H1 (cell line): ENCODE data around the gene DAPK1. TPM values are rescaled to one million over a fixed set of nuclear protein-coding genes. Genes with fewer than 3 reads are reported as not detected.

Experiments
- CTCF ChIA-PET: fragments of 300-600 bp; sonication (Branson Sonifier 250); formaldehyde crosslinking; loops from one replicate; lab custom pipeline; 2021; ENCODE audit not compliant: partially characterized antibody; lab: Charles Lee
- POLR2A ChIA-PET: fragments of 300-600 bp; sonication (Branson Sonifier 250); formaldehyde crosslinking; loops from one replicate; lab custom pipeline; 2021; ENCODE audit warnings: inconsistent platforms; ENCODE audit not compliant: partially characterized antibody; lab: Charles Lee
- DNase-seq, 2 experiments: peaks; one replicate each; pipeline versions ENCODE4 v3.0.0 to v3.0.0-alpha.2; 2010 to 2022; ENCODE audit warnings: low spot score in 2 of 2, low read depth in 1 of 2, mixed read lengths in 1 of 2
- FAIRE-seq: peaks from 2 replicates; lab custom pipeline; 2011; peaks lifted over from hg19 to GRCh38; lab: Jason Lieb, UNC
- H2AFZ ChIP-seq: 2 replicates; pipeline ENCODE4 v1.8.1; 2012; ENCODE audit warnings: low read length, inconsistent platforms
- H2AK5ac ChIP-seq: 2 replicates; pipeline ENCODE4 v1.6.1; 2013; ENCODE audit warnings: low read depth, low read length
- H2BK120ac ChIP-seq: replicated peaks from 2 replicates; pipeline ENCODE3; 2013; ENCODE audit warnings: low read depth, low read length, inconsistent platforms
- H2BK12ac ChIP-seq: 2 replicates; pipeline ENCODE4 v1.6.1; 2013; ENCODE audit warnings: low read depth, low read length
- H2BK15ac ChIP-seq: 2 replicates; pipeline ENCODE4 v1.6.1; 2013; ENCODE audit warnings: low read length
- H2BK20ac ChIP-seq: 2 replicates; pipeline ENCODE4 v1.6.1; 2013; ENCODE audit warnings: low read length
- H2BK5ac ChIP-seq: 2 replicates; pipeline ENCODE4 v1.6.1; 2013; ENCODE audit warnings: low read depth, low read length
- H3K14ac ChIP-seq: 2 replicates; pipeline ENCODE4 v1.6.1; 2013; ENCODE audit warnings: inconsistent platforms; ENCODE audit not compliant: insufficient read length
- H3K18ac ChIP-seq: 2 replicates; pipeline ENCODE4 v1.6.1; 2013; ENCODE audit warnings: low read length; ENCODE audit errors: extremely low read depth
- H3K23ac ChIP-seq: 2 replicates; pipeline ENCODE4 v1.6.1; 2013; ENCODE audit warnings: inconsistent platforms; ENCODE audit not compliant: insufficient read length
- H3K23me2 ChIP-seq: 2 replicates; pipeline ENCODE4 v1.6.1; 2013; ENCODE audit warnings: low read depth, low read length
- H3K27ac ChIP-seq: 2 replicates; pipeline ENCODE4 v1.6.1; 2011; ENCODE audit warnings: low read depth, low read length, inconsistent platforms
- H3K27me3 ChIP-seq, 4 experiments: replicated peaks in 1 of 4; 1 replicate in 1 of 4; 2 replicates in 3 of 4; pipeline versions ENCODE4 v1.6.1 to v1.8.1; 2011 to 2013; ENCODE audit warnings: low read length in 3 of 4, mild to moderate bottlenecking in 3 of 4, inconsistent platforms in 2 of 4, mixed read lengths in 2 of 4, moderate library complexity in 1 of 4; ENCODE audit not compliant: control insufficient read depth in 3 of 4, insufficient read depth in 3 of 4; ENCODE audit errors: extremely low read depth in 1 of 4
- H3K36me3 ChIP-seq, 4 experiments: 2 replicates each; pipeline versions ENCODE4 v1.6.1 to v1.8.1; 2011 to 2013; ENCODE audit warnings: mild to moderate bottlenecking in 4 of 4, low read length in 3 of 4, moderate library complexity in 2 of 4, control low read depth in 1 of 4, inconsistent platforms in 1 of 4; ENCODE audit not compliant: insufficient read depth in 4 of 4, control insufficient read depth in 2 of 4
- H3K4ac ChIP-seq: replicated peaks from 2 replicates; pipeline ENCODE3; 2013; ENCODE audit warnings: low read length, low read depth, mixed read lengths, inconsistent platforms; ENCODE audit not compliant: insufficient read length
- H3K4me1 ChIP-seq, 4 experiments: replicated peaks in 1 of 4; 1 replicate in 1 of 4; 2 replicates in 3 of 4; pipeline versions ENCODE4 v1.6.1 to v1.8.1; 2011 to 2013; ENCODE audit warnings: low read length in 3 of 4, inconsistent platforms in 2 of 4, mixed read lengths in 1 of 4; ENCODE audit not compliant: insufficient read depth in 4 of 4, control insufficient read depth in 3 of 4
- H3K4me2 ChIP-seq, 2 experiments: 2 replicates each; pipeline versions ENCODE4 v1.6.1 to v1.8.1; 2011 to 2013; ENCODE audit warnings: low read depth in 2 of 2, low read length in 2 of 2, control low read depth in 1 of 2, inconsistent platforms in 1 of 2, mild to moderate bottlenecking in 1 of 2; ENCODE audit not compliant: insufficient read depth in 1 of 2
- H3K4me3 ChIP-seq, 4 experiments: fragments of 200-600, 300-600 bp in 1 of 4; sonication (generic), shearing (Covaris generic), sonication (Bioruptor Twin) in 1 of 4; 2 replicates each; pipeline versions ENCODE4 v1.5.1 to v1.8.1; 2011 to 2016; ENCODE audit warnings: low read length in 4 of 4, low read depth in 3 of 4, control low read depth in 2 of 4, inconsistent platforms in 2 of 4, mild to moderate bottlenecking in 2 of 4, mixed read lengths in 1 of 4, moderate library complexity in 1 of 4; ENCODE audit not compliant: insufficient read depth in 2 of 4; ENCODE audit errors: extremely low read depth in 1 of 4
- H3K56ac ChIP-seq: replicated peaks from 2 replicates; pipeline ENCODE3; 2013; ENCODE audit warnings: low read depth, mild to moderate bottlenecking, mixed read lengths, low read length, inconsistent platforms; ENCODE audit not compliant: insufficient read length
- H3K79me1 ChIP-seq: 2 replicates; pipeline ENCODE4 v1.6.1; 2013; ENCODE audit warnings: low read depth, low read length, control low read depth
- H3K79me2 ChIP-seq, 2 experiments: 2 replicates each; pipeline versions ENCODE4 v1.6.1 to v1.8.1; 2012 to 2013; ENCODE audit warnings: low read length in 2 of 2, mild to moderate bottlenecking in 2 of 2, inconsistent platforms in 1 of 2; ENCODE audit not compliant: insufficient read depth in 2 of 2, control insufficient read depth in 1 of 2
- H3K9ac ChIP-seq, 4 experiments: replicated peaks in 1 of 4; 1 replicate in 1 of 4; 2 replicates in 3 of 4; pipeline versions ENCODE4 v1.6.1 to v1.8.1; 2011 to 2013; ENCODE audit warnings: low read depth in 3 of 4, low read length in 3 of 4, control low read depth in 2 of 4, mild to moderate bottlenecking in 2 of 4, moderate library complexity in 2 of 4, inconsistent platforms in 1 of 4; ENCODE audit errors: extremely low read depth in 1 of 4
- H3K9me3 ChIP-seq, 2 experiments: 2 replicates each; pipeline versions ENCODE4 v1.6.1 to v1.8.1; 2012 to 2013; ENCODE audit warnings: mild to moderate bottlenecking in 2 of 2, moderate library complexity in 2 of 2, control low read depth in 1 of 2, inconsistent platforms in 1 of 2, low read depth in 1 of 2, low read length in 1 of 2, mixed read lengths in 1 of 2; ENCODE audit not compliant: insufficient read depth in 2 of 2
- H4K20me1 ChIP-seq, 2 experiments: replicated peaks in 1 of 2; 2 replicates each; pipeline versions ENCODE3 to v1.8.1; 2011 to 2013; ENCODE audit warnings: inconsistent platforms in 2 of 2, low read length in 2 of 2, mild to moderate bottlenecking in 1 of 2; ENCODE audit not compliant: insufficient read depth in 2 of 2, control insufficient read depth in 1 of 2
- H4K5ac ChIP-seq: 2 replicates; pipeline ENCODE4 v1.6.1; 2013; ENCODE audit warnings: low read length, low read depth, mixed read lengths, inconsistent platforms; ENCODE audit not compliant: insufficient read length
- H4K8ac ChIP-seq: 2 replicates; pipeline ENCODE4 v1.8.0; 2013; ENCODE audit warnings: mild to moderate bottlenecking, moderate library complexity, low read length, inconsistent platforms; ENCODE audit not compliant: insufficient read depth; ENCODE audit errors: extremely low read depth
- H4K91ac ChIP-seq: replicated peaks from 2 replicates; pipeline ENCODE3; 2013; ENCODE audit warnings: low read length, mixed read lengths, inconsistent platforms; ENCODE audit not compliant: insufficient read length
- ATF3 ChIP-seq: IDR thresholded peaks from 2 replicates; pipeline ENCODE4 v1.6.1; 2011; ENCODE audit warnings: low read depth, mild to moderate bottlenecking, low read length; ENCODE audit not compliant: insufficient read depth
- EP300 ChIP-seq, 2 experiments: IDR thresholded peaks; 1 replicate in 1 of 2; 2 replicates in 1 of 2; pipeline ENCODE4 v1.6.1; 2011 to 2012; ENCODE audit warnings: low read depth in 2 of 2, low read length in 2 of 2, mild to moderate bottlenecking in 2 of 2, borderline replicate concordance in 1 of 2, inconsistent platforms in 1 of 2, moderate library complexity in 1 of 2
- HDAC2 ChIP-seq, 2 experiments: fragments of 300-600 bp in 1 of 2; sonication (generic) in 1 of 2; IDR thresholded peaks; 2 replicates each; pipeline ENCODE4 v1.6.1; 2011 to 2012; ENCODE audit warnings: low read depth in 2 of 2, low read length in 2 of 2, mild to moderate bottlenecking in 2 of 2, moderate library complexity in 2 of 2, borderline replicate concordance in 1 of 2, inconsistent platforms in 1 of 2
- KDM4A ChIP-seq: IDR thresholded peaks from one replicate; pipeline ENCODE4 v1.7.1; 2012; ENCODE audit warnings: low read depth, mild to moderate bottlenecking, moderate library complexity, low read length, inconsistent platforms; ENCODE audit not compliant: severe bottlenecking
- RXRA ChIP-seq: IDR thresholded peaks from 2 replicates; pipeline ENCODE4 v1.6.1; 2011; ENCODE audit warnings: low read depth, mild to moderate bottlenecking, low read length, moderate library complexity; ENCODE audit not compliant: insufficient read depth
- SP1 ChIP-seq: IDR thresholded peaks from 2 replicates; pipeline ENCODE4 v1.6.1; 2011; ENCODE audit warnings: low read depth, low read length
- SP4 ChIP-seq: IDR thresholded peaks from 2 replicates; pipeline ENCODE4 v1.6.1; 2012; ENCODE audit warnings: low read length, inconsistent platforms
- WGBS, 2 experiments: shearing (Covaris generic) in 1 of 2; methylation state at CpG; one replicate each; pipeline versions ENCODE4 v1.1.6 to v1.1.7; 2013 to 2015; ENCODE audit warnings: low lambda C conversion rate in 2 of 2, mixed read lengths in 2 of 2, inconsistent platforms in 1 of 2, low coverage in 1 of 2, missing lambda C conversion rate in 1 of 2; ENCODE audit not compliant: insufficient replicate concordance in 2 of 2, insufficient coverage in 1 of 2, insufficient read length in 1 of 2; ENCODE audit errors: extremely low coverage in 1 of 2, missing lambda C conversion rate in 1 of 2; 5-methylcytosine and 5-hydroxymethylcytosine counted together
- polyA plus RNA-seq, 7 experiments: library from polyadenylated mRNA; depleted of rRNA in 3 of 7; stranded (reverse) in 5 of 7; unstranded in 2 of 7; fragments of >200 nt in 5 of 7; fragments of 200-250 nt in 2 of 7; gene quantifications; 1 replicate in 5 of 7; 2 replicates in 1 of 7; 4 replicates in 1 of 7; pipeline versions ENCODE4 v1.2.1 to v1.2.3, GENCODE V29; 2011 to 2013; ENCODE audit warnings: missing spikeins in 2 of 7, mixed read lengths in 2 of 7
- total RNA-seq: library from RNA; stranded (reverse); fragmentation: NEBNext Ultra II Directional; extraction: Animal tissue kit (Norgen Biotek cat#: 25700); gene quantifications from 2 replicates; pipeline ENCODE4 v1.2.1, GENCODE V29; 2021
- TF ChIP-seq, protein P1 (sequence below): IDR thresholded peaks from 2 replicates; pipeline ENCODE4 v1.6.1; 2012; ENCODE audit warnings: low read length, inconsistent platforms

Gene DAPK1
- total and polyA plus RNA-seq, 2 of the 8 experiments (the other 6 are each of a cell fraction or from before 2014, with no cell fraction given): 62.4 to 131 TPM

DNA sequence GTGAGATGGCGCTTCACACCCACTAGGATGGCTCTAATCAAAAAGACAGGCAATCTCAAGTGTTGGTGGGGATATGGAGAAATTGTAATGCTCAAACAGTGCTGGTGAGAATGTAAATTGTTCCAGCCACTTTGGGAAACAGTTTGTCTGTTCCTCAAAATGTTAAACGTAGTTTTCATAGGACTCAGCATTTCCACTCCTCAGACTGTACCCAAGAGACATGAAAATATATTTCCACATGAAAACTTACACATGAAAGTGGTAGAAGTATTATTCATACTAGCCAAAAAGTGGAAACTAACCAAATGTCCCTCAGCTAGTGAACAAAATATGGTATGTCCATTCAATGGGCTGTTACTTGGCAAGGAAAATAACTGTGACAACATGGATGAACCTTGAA is 120.6 kb downstream of the DAPK1 start:
- H3K9me3 ChIP-seq: no peaks in the 10 kb centered on the region
- peaks cover 0 to 37% of the 10 kb centered on the region in 2 experiments; a peak in 2 of 4 replicates for H3K79me2 ChIP-seq
- H3K56ac ChIP-seq: no peak overlapping the region
- no peak overlapping the region for H3K27ac ChIP-seq
- H3K23me2 ChIP-seq: no peaks in the 10 kb centered on the region
- ChIA-PET POLR2A (no interaction called here), CTCF (no interaction called here)
- FAIRE-seq (no peak), DNase-seq (no peak)
- TF ChIP-seq HDAC2 (IDR thresholded peaks at IDR 0.05; ENCODE audit: borderline replicate concordance in 1 of 2, low read depth in 2 of 2, low read length in 2 of 2) (no peak), SP4 (no peak), KDM4A (no peak), ATF3 (no peak), RXRA (no peak), SP1 (no peak), EP300 (IDR thresholded peaks at IDR 0.05; ENCODE audit: borderline replicate concordance in 1 of 2, low read depth in 2 of 2, low read length in 2 of 2) (no peak)
- TF ChIP-seq, protein P1, sequence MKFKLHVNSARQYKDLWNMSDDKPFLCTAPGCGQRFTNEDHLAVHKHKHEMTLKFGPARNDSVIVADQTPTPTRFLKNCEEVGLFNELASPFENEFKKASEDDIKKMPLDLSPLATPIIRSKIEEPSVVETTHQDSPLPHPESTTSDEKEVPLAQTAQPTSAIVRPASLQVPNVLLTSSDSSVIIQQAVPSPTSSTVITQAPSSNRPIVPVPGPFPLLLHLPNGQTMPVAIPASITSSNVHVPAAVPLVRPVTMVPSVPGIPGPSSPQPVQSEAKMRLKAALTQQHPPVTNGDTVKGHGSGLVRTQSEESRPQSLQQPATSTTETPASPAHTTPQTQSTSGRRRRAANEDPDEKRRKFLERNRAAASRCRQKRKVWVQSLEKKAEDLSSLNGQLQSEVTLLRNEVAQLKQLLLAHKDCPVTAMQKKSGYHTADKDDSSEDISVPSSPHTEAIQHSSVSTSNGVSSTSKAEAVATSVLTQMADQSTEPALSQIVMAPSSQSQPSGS: no peak
- H3K4ac ChIP-seq: no peak overlapping the region
- H3K4me2 ChIP-seq: no peak overlapping the region
- no peak overlapping the region for H2BK12ac ChIP-seq
- no peak overlapping the region for H2AK5ac ChIP-seq
- no peak overlapping the region for H2BK20ac ChIP-seq
- WGBS, 2 experiments: 89% methylated on average over 2 of the region's 2 CpGs; no CpG with 5 or more reads in 1 of the 2 experiments
- H3K18ac ChIP-seq: no peak overlapping the region
- no peak overlapping the region for H4K5ac ChIP-seq
- no peak overlapping the region for H3K14ac ChIP-seq
- H4K8ac ChIP-seq: no peak overlapping the region
- H4K20me1 ChIP-seq: peaks cover 0 to 8% of the 10 kb centered on the region in 2 experiments
- no peak overlapping the region for H2BK120ac ChIP-seq
- peaks cover 0 to 24% (median 12%) of the 10 kb centered on the region in 4 experiments; a peak in 5 of 8 replicates for H3K36me3 ChIP-seq
- H3K79me1 ChIP-seq: peaks cover 12% of the 10 kb centered on the region
- H3K4me3 ChIP-seq: no peak overlapping the region
- H4K91ac ChIP-seq: no peak overlapping the region
- H2BK15ac ChIP-seq: no peak overlapping the region
- H3K9ac ChIP-seq: no peak overlapping the region
- H2AFZ ChIP-seq: no peak overlapping the region
- H3K27me3 ChIP-seq: no peaks in the 10 kb centered on the region
- H2BK5ac ChIP-seq: no peak overlapping the region
- peaks cover 2 to 4% (median 3%) of the 10 kb centered on the region in 4 experiments; a peak in 4 of 7 replicates for H3K4me1 ChIP-seq
- H3K23ac ChIP-seq: no peak overlapping the region
